ENCODE data around the gene TMEM92.

TMEM92 gene

DNA sequence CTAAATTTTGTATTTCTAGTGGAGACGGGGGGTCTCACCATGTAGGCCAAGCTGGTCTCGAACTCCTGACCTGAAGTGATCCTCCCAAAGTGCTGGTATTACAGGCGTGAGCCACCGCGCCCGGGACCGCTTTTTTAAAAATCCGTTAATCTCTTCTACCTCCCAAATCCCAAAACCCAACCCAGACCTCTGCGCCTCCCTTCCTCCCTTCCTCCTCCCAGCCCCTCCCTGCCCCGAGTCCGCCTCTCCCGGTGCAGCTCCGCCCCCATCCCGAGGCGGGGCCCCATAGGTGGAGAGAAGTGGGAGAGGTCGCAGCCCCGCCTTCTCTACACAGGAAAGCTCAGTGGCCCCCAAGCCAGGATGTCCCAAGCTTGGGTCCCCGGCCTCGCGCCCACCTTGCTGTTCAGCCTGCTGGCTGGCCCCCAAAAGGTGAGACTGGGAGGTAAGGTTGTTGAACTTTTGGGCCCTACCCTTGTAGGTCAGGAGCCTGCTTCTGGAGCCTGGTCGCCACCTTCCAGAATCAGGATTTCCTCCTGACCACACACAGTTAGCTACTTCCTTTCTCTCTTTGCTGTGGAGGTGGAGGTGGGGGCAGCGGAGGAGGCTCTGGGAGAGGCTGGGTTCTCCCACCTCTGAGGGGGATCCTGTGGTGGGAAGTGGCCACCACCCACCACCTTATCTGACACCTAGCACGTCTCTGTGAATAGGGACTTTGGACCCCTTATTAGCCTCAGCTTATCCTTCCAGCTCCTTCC, at the start of gene TMEM92:
Gene TMEM92, plus strand, starts transcription at position 325 of the 755 bp plus-strand sequence. Its CDS starts 36 bp downstream, at position 361.
- no peak within 1 kb of the TSS for H3K27ac ChIP-seq
- no peak for TF ChIP-seq ZFX (IDR thresholded peaks at IDR 0.05; ENCODE audit: borderline replicate concordance)
- TF ChIP-seq, protein P1, sequence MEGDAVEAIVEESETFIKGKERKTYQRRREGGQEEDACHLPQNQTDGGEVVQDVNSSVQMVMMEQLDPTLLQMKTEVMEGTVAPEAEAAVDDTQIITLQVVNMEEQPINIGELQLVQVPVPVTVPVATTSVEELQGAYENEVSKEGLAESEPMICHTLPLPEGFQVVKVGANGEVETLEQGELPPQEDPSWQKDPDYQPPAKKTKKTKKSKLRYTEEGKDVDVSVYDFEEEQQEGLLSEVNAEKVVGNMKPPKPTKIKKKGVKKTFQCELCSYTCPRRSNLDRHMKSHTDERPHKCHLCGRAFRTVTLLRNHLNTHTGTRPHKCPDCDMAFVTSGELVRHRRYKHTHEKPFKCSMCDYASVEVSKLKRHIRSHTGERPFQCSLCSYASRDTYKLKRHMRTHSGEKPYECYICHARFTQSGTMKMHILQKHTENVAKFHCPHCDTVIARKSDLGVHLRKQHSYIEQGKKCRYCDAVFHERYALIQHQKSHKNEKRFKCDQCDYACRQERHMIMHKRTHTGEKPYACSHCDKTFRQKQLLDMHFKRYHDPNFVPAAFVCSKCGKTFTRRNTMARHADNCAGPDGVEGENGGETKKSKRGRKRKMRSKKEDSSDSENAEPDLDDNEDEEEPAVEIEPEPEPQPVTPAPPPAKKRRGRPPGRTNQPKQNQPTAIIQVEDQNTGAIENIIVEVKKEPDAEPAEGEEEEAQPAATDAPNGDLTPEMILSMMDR (IDR thresholded peaks at IDR 0.05), result no peak

DNA sequence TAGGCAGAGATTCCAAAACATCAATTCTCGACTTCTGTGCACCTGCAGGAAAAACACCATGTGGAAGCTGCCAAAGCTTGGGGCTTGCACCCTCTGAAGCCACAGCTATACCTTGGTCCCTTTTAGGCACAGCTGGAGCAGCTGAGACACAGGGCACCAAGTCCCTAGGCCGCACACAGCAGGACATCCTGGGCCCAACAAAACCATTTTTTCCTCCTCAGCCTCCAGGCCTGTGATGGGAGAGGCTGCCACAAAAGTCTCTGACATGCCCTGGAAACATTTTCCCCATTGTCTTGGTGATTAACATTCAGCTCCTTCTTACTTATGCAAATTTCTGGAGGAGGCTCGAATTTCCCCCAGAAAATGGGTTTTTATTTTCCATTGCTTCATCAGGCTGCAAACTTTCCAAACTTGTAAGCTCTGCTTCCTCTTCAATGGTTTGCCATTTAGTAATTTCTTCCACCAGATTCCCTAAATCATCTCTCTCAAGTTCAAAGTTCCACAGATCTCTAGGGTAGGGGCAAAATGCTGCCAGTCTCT, 48.5 kb upstream of the TMEM92 start:
- no peak overlapping the region for H3K27ac ChIP-seq
- TF ChIP-seq, protein P1 (IDR thresholded peaks at IDR 0.05), result no peak
- no peak for TF ChIP-seq ZFX (IDR thresholded peaks at IDR 0.05; ENCODE audit: borderline replicate concordance)

DNA sequence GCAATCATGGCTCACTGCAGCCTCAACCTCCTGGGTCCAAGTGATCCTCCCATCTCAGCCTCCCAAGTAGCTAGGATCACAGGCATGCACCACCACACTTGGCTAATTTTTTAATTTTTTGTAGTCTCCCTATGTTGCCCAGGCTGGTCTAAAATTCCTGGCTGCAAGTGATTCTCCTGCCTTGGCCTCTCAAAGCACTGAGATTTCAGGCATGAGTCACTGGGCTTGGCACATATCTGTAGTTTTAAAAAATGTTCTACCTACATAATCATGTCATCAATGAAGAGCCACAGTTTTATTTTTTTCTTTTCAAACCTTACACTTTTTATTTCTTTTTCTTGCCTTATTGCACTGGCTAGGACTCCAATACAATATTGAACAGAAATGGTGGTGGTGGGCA, 39.7 kb upstream of the TMEM92 start:
- no peak overlapping the region for H3K27ac ChIP-seq

DNA sequence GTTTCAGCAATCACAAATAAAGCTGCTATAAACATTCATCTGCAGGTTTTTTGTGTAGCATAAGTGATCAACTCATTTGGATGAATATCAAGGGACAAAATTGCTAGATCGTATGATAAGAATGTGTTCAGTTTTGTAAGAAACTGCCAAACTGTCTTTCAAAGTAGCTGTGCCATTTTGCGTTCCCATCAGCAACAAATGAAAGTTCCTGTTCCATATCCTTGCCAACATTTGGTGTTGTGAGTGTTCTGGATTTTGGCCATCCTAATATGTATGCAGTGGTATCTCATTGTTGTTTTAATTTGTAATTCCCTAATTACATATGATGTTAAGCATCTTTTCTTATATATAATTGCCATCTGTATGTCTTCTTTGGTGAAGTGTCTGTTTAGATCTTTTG, 36.4 kb upstream of the TMEM92 start:
- no peak overlapping the region for H3K27ac ChIP-seq
- TF ChIP-seq ZFX (IDR thresholded peaks at IDR 0.05; ENCODE audit: borderline replicate concordance), result no peak
- TF ChIP-seq, protein P1 (IDR thresholded peaks at IDR 0.05), result no peak

More for the DNA sequence above, 39.7 kb upstream of the TMEM92 start:
- TF ChIP-seq ZFX (IDR thresholded peaks at IDR 0.05; ENCODE audit: borderline replicate concordance), result no peak
- TF ChIP-seq, protein P1 (IDR thresholded peaks at IDR 0.05), result no peak

DNA sequence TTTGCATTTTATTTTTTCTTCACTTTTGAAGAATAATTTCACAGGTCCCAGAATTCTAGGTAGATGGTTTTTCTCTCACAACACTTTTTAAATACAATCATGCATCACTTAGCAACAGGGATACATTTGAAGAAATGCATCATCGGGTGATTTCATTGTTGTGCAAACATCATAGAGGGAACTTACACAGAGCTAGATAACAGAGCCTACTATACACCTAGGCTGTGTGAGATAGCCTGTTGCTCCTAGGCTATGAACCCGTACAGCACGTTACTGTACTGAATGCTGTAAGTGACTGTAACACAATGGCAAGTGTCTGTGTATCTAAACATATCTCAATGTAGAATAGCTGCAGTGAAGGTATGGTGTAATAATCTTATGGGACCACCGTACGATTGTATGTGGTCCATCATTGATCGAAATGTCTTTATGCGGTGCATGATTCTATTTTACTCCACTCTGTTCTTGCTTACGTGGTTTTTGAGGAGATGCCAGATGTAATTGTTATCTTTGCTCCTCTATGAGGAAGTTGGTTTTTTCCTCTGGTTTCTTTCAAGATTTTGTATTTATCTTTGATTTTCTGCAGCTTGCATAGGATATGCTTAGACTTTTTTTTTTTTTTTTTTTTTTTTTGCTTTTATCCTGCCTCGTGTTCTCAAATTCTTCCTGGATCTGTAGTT, 35.5 kb upstream of the TMEM92 start:
- no peak overlapping the region for H3K27ac ChIP-seq
- no peak for TF ChIP-seq ZFX (IDR thresholded peaks at IDR 0.05; ENCODE audit: borderline replicate concordance)
- TF ChIP-seq, protein P1 (IDR thresholded peaks at IDR 0.05), result no peak

DNA sequence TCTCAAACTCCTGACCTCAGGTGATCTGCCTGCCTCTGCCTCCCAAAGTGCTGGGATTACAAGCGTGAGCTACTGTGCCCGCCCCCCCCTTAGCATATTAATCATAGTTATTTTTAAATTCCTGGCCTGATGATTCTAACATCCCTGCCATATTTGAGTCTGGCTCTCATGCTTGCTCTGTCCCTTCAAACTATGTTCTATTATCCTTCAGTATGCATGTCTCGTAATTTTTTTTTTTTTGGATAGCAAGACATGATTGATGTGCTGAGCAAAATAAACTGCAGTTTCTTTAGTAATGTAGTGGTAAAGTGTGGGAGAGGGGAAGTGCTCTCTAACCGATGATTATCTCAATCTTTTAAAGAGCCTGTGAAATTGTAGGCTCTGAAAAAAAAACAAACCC, 34.3 kb upstream of the TMEM92 start:
- no peak overlapping the region for H3K27ac ChIP-seq
- no peak for TF ChIP-seq ZFX (IDR thresholded peaks at IDR 0.05; ENCODE audit: borderline replicate concordance)
- TF ChIP-seq, protein P1 (IDR thresholded peaks at IDR 0.05), result no peak

DNA sequence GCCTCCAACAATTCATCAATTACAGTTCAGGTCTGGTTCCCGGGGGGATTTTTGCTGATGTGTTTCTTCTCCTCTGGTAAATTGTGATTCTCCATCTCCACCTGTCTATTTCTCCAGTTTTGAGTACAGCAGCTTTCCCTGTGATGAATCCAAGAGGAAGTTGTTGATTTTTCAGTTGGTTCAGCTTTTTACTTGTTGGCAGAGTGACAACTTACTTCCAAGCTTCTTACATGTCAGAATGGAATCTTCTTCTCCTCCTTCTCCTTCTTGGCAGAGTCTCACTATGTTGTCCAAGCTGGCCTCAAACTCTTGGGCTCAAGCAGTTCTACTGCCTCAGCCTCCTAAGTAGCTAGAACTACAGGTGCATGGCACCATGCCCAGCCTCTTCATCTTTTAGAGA, 33.4 kb upstream of the TMEM92 start:
- H3K27ac ChIP-seq, result no peak overlapping the region
- no peak for TF ChIP-seq ZFX (IDR thresholded peaks at IDR 0.05; ENCODE audit: borderline replicate concordance)
- TF ChIP-seq, protein P1 (IDR thresholded peaks at IDR 0.05), result no peak
